SK-N-SH (cell line): ENCODE measurements around the gene THEM4. TPM values are rescaled to one million over a fixed set of nuclear protein-coding genes. Genes with fewer than 3 reads are reported as not detected.

Experiments used
- CTCF ChIA-PET: fragments of 300-600, 350-600 bp; formaldehyde crosslinking; extraction: SDS; loops from one replicate; lab custom pipeline; 2021; lab: Yijun Ruan, JAX
- POLR2A ChIA-PET: fragments of 350-600 bp; sonication (Branson Sonifier 250); formaldehyde crosslinking; extraction: SDS; loops from one replicate; lab custom pipeline; 2020; ENCODE audit warnings: antibody characterized with exemption, inconsistent platforms; lab: Yijun Ruan, JAX
- DNase-seq: peaks from one replicate; pipeline ENCODE4 v3.0.0; 2012
- H2AFZ ChIP-seq: fragments of 200-600 bp; sonication (generic); 2 replicates; pipeline ENCODE4 v1.8.1; 2016; ENCODE audit warnings: antibody characterized with exemption, mild to moderate bottlenecking, low read depth
- H3F3A ChIP-seq: fragments of 200-600 bp; sonication (generic); replicated peaks from 2 replicates; pipeline ENCODE3; 2016; ENCODE audit warnings: antibody characterized with exemption, mild to moderate bottlenecking; ENCODE audit not compliant: insufficient read depth
- H3K27ac ChIP-seq, 2 experiments: fragments of 200-500 bp in 1 of 2; fragments of 200-600 bp in 1 of 2; sonication (Bioruptor generic) in 1 of 2; sonication (generic), shearing (Covaris generic) in 1 of 2; 2 replicates each; pipeline versions ENCODE4 v1.5.1 to v1.6.1; 2014 to 2016; ENCODE audit warnings: low read depth in 2 of 2, inconsistent platforms in 1 of 2, low read length in 1 of 2, mild to moderate bottlenecking in 1 of 2, mixed read lengths in 1 of 2
- H3K27me3 ChIP-seq: fragments of 200-600 bp; sonication (generic), shearing (Covaris generic); 2 replicates; pipeline ENCODE4 v1.6.1; 2016; ENCODE audit warnings: mixed run types; ENCODE audit not compliant: insufficient read depth
- H3K36me3 ChIP-seq, 2 experiments: fragments of 200-500 bp in 1 of 2; fragments of 200-600 bp in 1 of 2; sonication (Bioruptor generic) in 1 of 2; sonication (generic) in 1 of 2; replicated peaks in 1 of 2; 2 replicates each; pipeline versions ENCODE3 to v1.5.1; 2014 to 2016; ENCODE audit warnings: low read length in 1 of 2, mild to moderate bottlenecking in 1 of 2; ENCODE audit not compliant: insufficient read depth in 2 of 2, control insufficient read depth in 1 of 2
- H3K4me1 ChIP-seq, 2 experiments: fragments of 200-500 bp in 1 of 2; fragments of 200-600 bp in 1 of 2; sonication (Bioruptor generic) in 1 of 2; sonication (generic), shearing (Covaris generic) in 1 of 2; 2 replicates each; pipeline versions ENCODE4 v1.5.1 to v1.6.1; 2014 to 2016; ENCODE audit warnings: low read depth in 1 of 2, low read length in 1 of 2, mixed run types in 1 of 2; ENCODE audit not compliant: insufficient read depth in 2 of 2, control insufficient read depth in 1 of 2
- H3K4me2 ChIP-seq: fragments of 200-600 bp; sonication (generic), shearing (Covaris generic); 2 replicates; pipeline ENCODE4 v1.6.1; 2017; ENCODE audit warnings: mixed run types
- H3K4me3 ChIP-seq, 2 experiments: fragments of 200-500 bp in 1 of 2; fragments of 200-600 bp in 1 of 2; sonication (Bioruptor generic) in 1 of 2; sonication (generic), shearing (Covaris generic) in 1 of 2; 2 replicates each; pipeline versions ENCODE4 v1.5.1 to v1.8.1; 2014 to 2016; ENCODE audit warnings: low read depth in 2 of 2, inconsistent platforms in 1 of 2, low read length in 1 of 2, mild to moderate bottlenecking in 1 of 2, mixed read lengths in 1 of 2, moderate library complexity in 1 of 2
- H3K79me2 ChIP-seq: fragments of 200-600 bp; sonication (generic); 2 replicates; pipeline ENCODE4 v1.8.1; 2017; ENCODE audit warnings: mild to moderate bottlenecking; ENCODE audit not compliant: insufficient read depth
- H3K9ac ChIP-seq: fragments of 200-600 bp; sonication (generic); 2 replicates; pipeline ENCODE4 v1.6.1; 2017; ENCODE audit warnings: mixed run types
- H3K9me2 ChIP-seq: fragments of 200-600 bp; sonication (generic); 2 replicates; pipeline ENCODE4 v1.6.1; 2017; ENCODE audit warnings: mixed run types
- H3K9me3 ChIP-seq: fragments of 200-600 bp; sonication (generic); 2 replicates; pipeline ENCODE4 v1.6.1; 2017; ENCODE audit warnings: mixed run types, mild to moderate bottlenecking, moderate library complexity
- H4K20me1 ChIP-seq: fragments of 200-600 bp; sonication (generic); 2 replicates; pipeline ENCODE4 v1.6.1; 2017; ENCODE audit warnings: mild to moderate bottlenecking, mixed run types; ENCODE audit not compliant: insufficient read depth
- CHD2 ChIP-seq: fragments of 150-350 bp; IDR thresholded peaks from 2 replicates; pipeline ENCODE4 v1.6.1; 2018; ENCODE audit warnings: low read length; ENCODE audit not compliant: partially characterized antibody
- FOSL2 ChIP-seq: IDR thresholded peaks from 2 replicates; pipeline ENCODE4 v1.4.0; 2012; ENCODE audit warnings: low read depth, mild to moderate bottlenecking, moderate library complexity, borderline replicate concordance
- IRF3 ChIP-seq: fragments of 150-350 bp; IDR thresholded peaks from 2 replicates; pipeline ENCODE4 v1.6.1; 2016; ENCODE audit warnings: mild to moderate bottlenecking, low read depth, low read length
- MEF2A ChIP-seq: IDR thresholded peaks from 2 replicates; pipeline ENCODE4 v1.4.0; 2012; ENCODE audit warnings: low read depth, borderline replicate concordance
- MXI1 ChIP-seq: IDR thresholded peaks from 2 replicates; pipeline ENCODE4 v1.6.1; 2012; ENCODE audit warnings: mild to moderate bottlenecking, low read depth, low read length, improper control_type of control experiment
- NRF1 ChIP-seq: IDR thresholded peaks from 2 replicates; pipeline ENCODE4 v1.6.1; 2012; ENCODE audit warnings: low read depth, mild to moderate bottlenecking, low read length
- POLR2AphosphoS5 ChIP-seq: IDR thresholded peaks from 2 replicates; pipeline ENCODE4 v1.6.1; 2012; ENCODE audit warnings: low read depth, low read length
- RAD21 ChIP-seq: IDR thresholded peaks from 2 replicates; pipeline ENCODE4 v1.6.1; 2012; ENCODE audit warnings: mild to moderate bottlenecking, low read length
- RCOR1 ChIP-seq: fragments of 150-350 bp; IDR thresholded peaks from 2 replicates; pipeline ENCODE4 v1.6.1; 2017; ENCODE audit warnings: antibody characterized with exemption, low read length
- REST ChIP-seq: IDR thresholded peaks from 2 replicates; pipeline ENCODE4 v1.6.1; 2012; ENCODE audit warnings: mild to moderate bottlenecking, low read depth, low read length, moderate library complexity
- RXRA ChIP-seq: IDR thresholded peaks from 2 replicates; pipeline ENCODE4 v1.4.0; 2012; ENCODE audit warnings: low read depth, mild to moderate bottlenecking, borderline replicate concordance
- SIN3A ChIP-seq: IDR thresholded peaks from 2 replicates; pipeline ENCODE4 v1.6.1; 2012; ENCODE audit warnings: low read depth, mild to moderate bottlenecking, low read length, moderate library complexity, borderline replicate concordance
- TCF12 ChIP-seq: IDR thresholded peaks from 2 replicates; pipeline ENCODE4 v1.4.0; 2012
- TEAD4 ChIP-seq: IDR thresholded peaks from 2 replicates; pipeline ENCODE4 v1.4.0; 2012; ENCODE audit warnings: mild to moderate bottlenecking, borderline replicate concordance; ENCODE audit not compliant: insufficient read depth
- USF1 ChIP-seq: IDR thresholded peaks from 2 replicates; pipeline ENCODE4 v1.4.0; 2012; ENCODE audit warnings: low read depth, borderline replicate concordance
- YY1 ChIP-seq: IDR thresholded peaks from 2 replicates; pipeline ENCODE4 v1.4.0; 2012; ENCODE audit warnings: low read depth, mild to moderate bottlenecking
- ZBTB33 ChIP-seq: IDR thresholded peaks from 2 replicates; pipeline ENCODE4 v1.4.0; 2012; ENCODE audit warnings: low read depth, borderline replicate concordance
- WGBS: methylation state at CpG from one replicate; pipeline ENCODE4 v1.1.6; 2017; ENCODE audit warnings: low lambda C conversion rate; 5-methylcytosine and 5-hydroxymethylcytosine counted together
- polyA plus RNA-seq, 3 experiments: library from polyadenylated mRNA; depleted of rRNA; stranded (reverse); fragments of >200 nt; gene quantifications; 2 replicates each; pipeline ENCODE4 v1.2.3, GENCODE V29; 2012

THEM4 gene
- polyA plus RNA-seq, 1 of the 3 experiments (the other 2 are of a cell fraction), result 10.1 TPM

DNA sequence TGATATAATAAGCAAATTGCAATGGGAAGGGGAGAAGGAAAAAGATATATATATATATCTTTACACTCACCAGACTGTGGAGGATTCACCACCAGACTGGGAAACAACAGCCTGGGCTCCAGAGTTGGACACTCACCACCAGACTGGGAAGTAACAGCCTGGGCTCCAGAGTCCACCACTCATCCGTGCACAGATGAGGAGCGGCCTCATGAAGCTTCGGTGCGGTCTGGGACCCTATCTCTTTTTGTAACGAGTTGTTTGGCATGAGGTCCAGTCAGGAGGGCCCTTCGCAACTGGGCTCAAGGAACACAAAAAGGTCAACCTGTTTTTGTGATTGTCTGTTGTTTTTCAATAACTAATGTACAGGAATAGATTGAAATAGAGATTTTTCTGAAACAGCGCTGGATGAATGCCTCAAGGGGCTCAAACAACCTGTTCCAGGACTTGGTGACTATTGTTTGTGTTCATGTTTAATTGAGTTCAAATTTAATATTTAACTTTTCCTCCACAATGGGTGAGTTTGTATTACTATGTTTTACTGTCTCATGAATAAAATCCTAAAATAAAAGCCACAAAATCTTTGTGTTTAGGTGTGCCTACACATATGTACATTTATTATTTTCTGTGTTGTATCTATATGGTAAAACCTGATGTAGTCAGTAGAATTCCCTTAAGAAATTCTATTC, 44.2 kb upstream of the THEM4 start:
- no peaks in the 10 kb centered on the region for H4K20me1 ChIP-seq
- no peak for DNase-seq
- H3K27ac ChIP-seq, result no peak overlapping the region
- no peaks in the 10 kb centered on the region for H3K9me3 ChIP-seq
- H3K9me2 ChIP-seq, result no peaks in the 10 kb centered on the region
- TF ChIP-seq RXRA, result no peak
- ChIA-PET POLR2A (no interaction called here), CTCF (interaction anchor here (0.8 to 1.6 kb wide), 3 partner anchors 20 to 60 kb away, joined by 3 to 8 read pairs (median 5); no protein-coding TSS in a partner anchor)
- no peak overlapping the region for H3K4me2 ChIP-seq
- no peak overlapping the region for H2AFZ ChIP-seq
- peaks cover 62% of the 10 kb centered on the region; the same call in 1 of the 2 replicates for H3K27me3 ChIP-seq
- H3K36me3 ChIP-seq, result no peaks in the 10 kb centered on the region
- no peaks in the 10 kb centered on the region for H3K79me2 ChIP-seq
- 25% methylated on average over 7 of the region's 7 CpGs for WGBS
- H3K4me3 ChIP-seq, result no peak overlapping the region
- no peaks in the 10 kb centered on the region for H3F3A ChIP-seq
- no peaks in the 10 kb centered on the region for H3K4me1 ChIP-seq
- H3K9ac ChIP-seq, result no peak overlapping the region

DNA sequence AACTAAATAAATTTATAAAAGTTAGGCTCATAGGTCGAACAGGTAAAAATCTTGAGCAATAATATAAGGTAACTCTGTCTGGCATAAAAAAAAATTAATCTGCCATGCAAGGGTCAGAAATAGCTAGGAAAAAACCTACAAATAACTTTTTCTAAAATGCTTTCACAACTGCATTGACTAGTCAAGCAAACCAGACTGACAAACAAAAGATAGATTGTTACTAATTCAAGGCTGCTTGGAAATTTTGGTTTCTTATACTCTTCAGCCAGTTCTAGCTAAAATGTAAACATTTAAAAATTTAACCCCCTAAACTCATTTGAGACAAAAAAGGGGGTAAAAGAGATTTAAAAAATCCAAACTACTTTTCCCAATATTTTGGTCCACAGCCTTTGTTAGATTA, 43.5 kb upstream of the THEM4 start:
- H3K79me2 ChIP-seq, result no peaks in the 10 kb centered on the region
- CTCF ChIA-PET, result interaction anchor here (0.8 to 1.6 kb wide), 3 partner anchors 19 to 51 kb away, joined by 3 to 8 read pairs (median 5); no protein-coding TSS in a partner anchor
- POLR2A ChIA-PET, result no interaction called here
- TF ChIP-seq SIN3A (no peak), IRF3 (no peak), REST (no peak), NRF1 (no peak), CHD2 (no peak), RXRA (no peak), MXI1 (no peak), POLR2AphosphoS5 (no peak), TEAD4 (no peak), FOSL2 (no peak), USF1 (no peak), ZBTB33 (no peak), YY1 (no peak), RCOR1 (no peak), TCF12 (no peak), RAD21 (no peak), MEF2A (no peak)

More for the DNA sequence above, 43.5 kb upstream of the THEM4 start:
- H3F3A ChIP-seq, result no peaks in the 10 kb centered on the region
- DNase-seq, result no peak
- no peak overlapping the region for H3K4me2 ChIP-seq
- H3K9ac ChIP-seq, result no peak overlapping the region
- no peak overlapping the region for H3K27ac ChIP-seq
- H3K4me3 ChIP-seq, result no peak overlapping the region
- no peaks in the 10 kb centered on the region for H4K20me1 ChIP-seq
- no peak overlapping the region for H2AFZ ChIP-seq
- peaks cover 57% of the 10 kb centered on the region; the same call in 1 of the 2 replicates for H3K27me3 ChIP-seq
- no peaks in the 10 kb centered on the region for H3K4me1 ChIP-seq
- WGBS, result 7% methylated on average over 1 of the region's 1 CpG
- no peaks in the 10 kb centered on the region for H3K9me3 ChIP-seq
- H3K9me2 ChIP-seq, result no peaks in the 10 kb centered on the region
- no peaks in the 10 kb centered on the region for H3K36me3 ChIP-seq
